GM12892 (cell line): Measurements from ENCODE around the gene SLC9A5.

ENCODE experiments used
- DNase-seq: peaks from one replicate; pipeline ENCODE4 v3.0.0; 2011; ENCODE audit not compliant: insufficient read length
- FAIRE-seq: peaks from 2 replicates; lab custom pipeline; 2011; peaks lifted over from hg19 to GRCh38; lab: Jason Lieb, UNC
- POLR2A ChIP-seq: IDR thresholded peaks from 2 replicates; pipeline ENCODE4 v1.6.1; 2011; ENCODE audit warnings: low read depth, low read length, control low read depth
- POLR2AphosphoS5 ChIP-seq: IDR thresholded peaks from 2 replicates; pipeline ENCODE4 v1.6.1; 2011; ENCODE audit warnings: low read depth, low read length, control low read depth
- TAF1 ChIP-seq: IDR thresholded peaks from 2 replicates; pipeline ENCODE4 v1.6.1; 2011; ENCODE audit warnings: low read depth, mild to moderate bottlenecking, control low read depth, low read length, borderline replicate concordance

Gene SLC9A5

DNA sequence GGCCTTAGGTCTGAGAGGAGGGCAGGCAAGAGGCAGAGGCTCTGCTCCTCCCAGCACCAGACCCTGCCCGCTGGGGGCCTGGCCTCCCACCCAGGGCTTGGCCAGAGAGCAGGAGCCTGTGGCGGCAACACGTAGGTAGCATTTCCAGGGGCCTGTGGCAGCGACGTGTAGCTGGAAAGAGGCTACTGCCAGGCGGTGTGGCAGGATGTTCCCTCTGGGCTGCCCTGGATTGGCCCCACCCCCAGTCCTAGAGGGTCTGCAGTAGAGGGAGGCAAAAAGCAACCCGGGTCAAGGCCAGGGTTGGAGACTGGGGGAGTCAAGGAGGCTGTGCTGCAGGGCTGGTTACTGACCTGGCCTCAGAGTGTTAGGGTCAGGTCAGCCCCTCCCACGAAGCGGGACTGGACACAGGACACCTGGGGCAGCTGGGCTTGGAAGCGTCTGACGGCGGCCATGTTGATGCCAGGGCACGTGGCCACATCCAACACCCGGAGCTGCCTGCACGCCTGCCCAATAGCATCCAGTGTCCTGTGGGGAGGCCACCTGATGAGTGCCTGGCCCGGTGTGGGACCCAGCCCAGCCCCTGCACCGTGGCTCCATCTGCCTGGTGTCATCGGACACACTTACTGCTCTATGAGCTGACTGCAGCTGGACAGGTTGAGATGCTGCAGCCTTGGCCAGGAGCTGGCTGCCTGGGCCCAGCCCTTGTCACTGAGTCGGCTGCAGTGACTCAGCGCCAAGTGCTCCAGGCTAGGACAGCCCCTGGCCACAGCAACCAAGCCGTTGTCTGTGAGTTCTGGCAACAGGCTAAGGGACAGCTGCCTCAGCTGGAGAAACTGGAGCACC is 41.3 kb upstream of the SLC9A5 start:
- FAIRE-seq: no peak
- TF ChIP-seq POLR2AphosphoS5 (0 out of 2 replicates have a peak, but pooled peaks have one; percentile 5), TAF1 (no peak), POLR2A (peak; percentile 28)
- no peak for DNase-seq

DNA sequence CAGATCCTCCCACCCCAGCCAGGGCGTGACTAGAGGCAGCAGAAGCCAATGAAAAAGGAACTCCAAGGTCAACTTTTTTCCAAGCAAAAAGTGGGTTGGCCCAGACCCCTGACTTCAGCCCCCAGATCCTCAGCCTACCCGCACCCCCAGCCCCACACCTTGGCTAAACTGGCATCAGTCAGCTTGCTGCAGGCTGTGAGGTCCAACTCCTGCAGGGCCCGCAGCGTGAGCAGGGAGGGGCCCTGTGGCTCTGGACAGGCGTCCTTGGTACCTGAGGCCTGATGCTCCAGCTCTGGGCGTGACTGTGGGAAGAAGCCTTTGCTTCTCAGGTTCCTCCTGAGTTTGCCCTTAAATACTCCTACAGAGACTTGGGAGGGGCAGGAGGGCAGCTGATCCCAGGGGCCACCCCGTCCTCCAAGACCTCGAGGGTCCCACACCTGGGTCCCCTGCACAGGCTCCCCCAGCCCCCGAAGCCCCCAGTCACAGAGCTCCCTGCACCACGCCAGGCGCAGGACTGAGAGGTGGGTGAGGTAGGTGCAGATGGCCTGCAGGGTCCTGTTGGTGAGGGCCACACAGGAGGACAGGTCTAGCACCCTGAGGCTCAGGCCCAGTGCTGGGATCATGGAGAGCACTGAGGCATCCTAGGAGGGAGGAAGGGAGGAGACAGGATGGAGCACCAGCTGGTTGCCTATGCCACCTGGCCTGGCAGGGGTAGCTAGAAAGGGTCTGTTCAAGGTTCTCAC is 40.5 kb upstream of the SLC9A5 start:
- no peak for TF ChIP-seq POLR2A
- no peak for TF ChIP-seq TAF1
- TF ChIP-seq POLR2AphosphoS5: no peak; the same call in 1 of the 2 replicates
- no peak for FAIRE-seq
- no peak for DNase-seq

DNA sequence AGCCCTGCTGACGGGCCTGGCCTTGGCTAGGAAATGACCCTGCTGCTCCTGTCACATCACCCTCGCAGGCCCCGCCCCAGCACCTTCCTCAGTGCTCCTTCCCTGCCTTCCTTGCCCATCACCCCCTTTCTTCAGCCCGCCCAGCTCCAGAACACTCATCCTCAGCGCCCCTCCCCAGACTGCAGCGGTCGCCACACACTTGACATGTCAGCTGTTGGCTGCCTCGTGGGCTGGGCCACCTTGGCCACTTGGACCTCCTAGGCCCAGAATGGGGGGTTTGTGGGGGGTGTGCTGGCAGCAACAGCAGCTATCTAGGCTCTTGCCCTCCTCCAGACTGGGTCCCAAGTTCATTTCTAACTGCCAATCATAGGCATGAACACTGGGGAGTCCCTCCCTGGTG is 39.2 kb upstream of the SLC9A5 start:
- FAIRE-seq (no peak), DNase-seq (no peak)
- TF ChIP-seq TAF1 (no peak), POLR2AphosphoS5 (no peak), POLR2A (no peak)

DNA sequence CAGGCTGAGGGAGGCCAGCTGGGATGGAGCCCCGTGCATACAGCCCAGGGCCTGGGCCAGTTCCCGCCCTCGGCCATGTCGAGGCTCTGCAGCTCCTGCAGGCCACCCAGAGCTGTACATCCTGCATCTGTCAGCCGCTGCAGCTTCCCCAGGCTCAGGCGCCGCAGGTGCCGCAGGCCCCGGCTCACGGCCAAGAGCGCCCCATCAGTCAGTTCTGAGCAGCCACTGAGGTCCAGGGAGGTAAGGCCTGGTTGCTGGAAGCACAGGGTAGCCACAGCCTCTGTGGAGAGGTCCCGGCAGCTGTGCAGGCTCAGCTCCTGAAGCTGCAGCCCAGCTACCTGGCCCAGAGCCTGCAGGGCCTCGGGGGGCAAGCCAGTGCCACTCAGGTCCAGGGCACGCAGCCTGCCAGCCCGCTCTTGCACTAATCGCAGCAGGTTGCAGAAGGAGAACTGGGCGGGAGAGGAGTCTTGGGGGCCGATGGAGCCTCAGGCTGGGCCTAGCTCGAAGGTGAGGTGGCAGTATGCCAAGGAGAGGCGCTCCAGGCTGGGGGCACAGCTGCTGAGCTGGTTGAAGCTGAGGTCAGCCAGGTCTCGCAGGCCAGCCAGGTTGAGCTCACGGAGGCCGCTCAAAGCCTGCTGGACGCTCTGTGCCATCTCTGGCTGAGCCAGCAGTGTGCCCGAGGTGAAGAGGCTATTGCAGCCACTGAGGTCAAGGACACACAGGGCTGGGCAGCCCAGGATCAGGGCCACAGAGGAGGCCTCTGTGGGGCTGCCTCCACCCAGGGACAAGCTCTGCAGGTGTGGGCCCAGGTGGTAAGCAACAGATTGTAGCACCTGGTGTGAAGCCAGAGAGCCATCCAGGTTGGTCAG is 38.5 kb upstream of the SLC9A5 start:
- DNase-seq (no peak), FAIRE-seq (no peak)
- TF ChIP-seq TAF1 (no peak), POLR2AphosphoS5 (no peak), POLR2A (no peak)

DNA sequence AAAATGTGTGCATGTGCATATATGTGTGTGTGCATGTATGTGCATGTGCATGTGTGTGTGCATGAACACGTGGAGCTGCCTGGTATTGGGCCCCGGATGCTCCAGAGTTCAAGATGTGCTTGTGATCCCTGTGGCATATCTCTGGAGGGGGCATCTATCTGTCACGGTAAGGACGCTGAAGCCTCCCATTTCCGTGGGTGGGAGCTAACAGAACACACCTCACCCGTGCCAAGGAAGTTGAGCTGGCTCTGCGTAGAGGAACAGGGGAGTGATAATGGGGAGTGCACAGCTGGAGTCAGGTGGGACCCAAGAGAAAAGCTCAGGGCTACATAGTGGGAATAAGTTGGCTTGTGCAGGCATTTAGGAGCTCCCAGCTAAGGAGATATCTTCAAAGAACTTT is 37.1 kb upstream of the SLC9A5 start:
- DNase-seq (no peak), FAIRE-seq (no peak)

DNA sequence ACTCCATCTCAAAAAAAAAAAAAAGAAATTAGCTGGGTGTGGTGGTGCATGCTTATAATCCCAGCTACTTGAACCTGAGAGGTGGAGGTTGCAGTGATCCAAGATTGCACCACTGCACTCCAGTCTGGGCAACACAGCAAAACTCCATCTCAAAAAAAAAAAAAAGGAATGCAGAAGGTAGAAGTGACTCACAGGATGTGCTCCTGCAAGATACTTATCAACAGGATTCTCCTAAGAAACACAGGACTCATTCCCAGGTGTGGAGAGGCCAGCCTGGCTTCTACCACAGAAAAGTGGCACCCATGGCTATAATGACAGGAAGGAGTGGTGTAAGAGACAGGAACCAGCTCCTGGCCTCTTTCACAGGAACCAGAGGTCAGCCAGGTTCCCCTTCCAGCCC is 36.0 kb upstream of the SLC9A5 start:
- TF ChIP-seq POLR2AphosphoS5: no peak
- TF ChIP-seq POLR2A: no peak
- TF ChIP-seq TAF1: no peak
- DNase-seq (no peak), FAIRE-seq (no peak)

More for the DNA sequence above, 37.1 kb upstream of the SLC9A5 start:
- TF ChIP-seq TAF1 (no peak), POLR2AphosphoS5 (no peak), POLR2A (no peak)

DNA sequence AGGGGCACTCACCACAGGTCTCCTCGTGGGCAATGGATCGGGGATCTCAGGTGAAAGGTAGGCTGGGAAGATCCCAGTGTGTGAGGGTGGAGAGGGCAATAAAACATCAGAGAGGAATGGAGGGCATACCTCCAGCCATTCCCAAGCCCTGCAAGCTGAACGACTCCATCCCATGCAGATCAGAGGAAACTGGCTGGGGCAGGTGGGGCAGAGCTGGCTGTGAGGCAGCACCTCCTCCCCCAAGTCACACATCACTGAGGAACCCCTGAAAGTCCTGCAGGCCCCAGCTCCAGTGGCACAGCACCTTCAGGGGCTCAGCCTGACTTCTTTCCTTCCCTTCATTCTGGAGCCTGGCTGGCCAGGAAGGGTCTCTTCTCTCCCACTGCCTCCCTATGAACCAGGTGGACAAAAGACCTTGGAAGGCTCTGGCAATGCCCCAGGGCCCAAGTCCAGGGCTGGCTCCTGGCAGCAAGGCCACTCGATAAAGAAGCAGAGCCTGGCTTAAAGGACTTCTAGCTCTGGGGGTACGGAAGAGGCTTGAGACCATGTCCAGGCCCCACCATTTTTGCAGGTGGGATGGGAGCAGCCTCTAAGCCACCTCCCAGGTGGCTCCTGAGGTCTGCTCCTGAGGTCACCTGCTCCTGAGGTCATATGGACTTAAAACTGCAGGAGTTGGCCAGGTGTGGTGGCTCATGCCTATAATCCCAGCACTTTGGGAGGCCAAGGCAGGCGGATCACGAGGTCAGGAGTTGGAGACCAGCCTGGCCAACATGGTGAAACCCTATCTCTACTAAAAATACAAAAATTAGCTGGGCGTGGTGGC is 35.4 kb upstream of the SLC9A5 start:
- FAIRE-seq: no peak
- TF ChIP-seq TAF1 (no peak), POLR2AphosphoS5 (no peak), POLR2A (no peak)
- no peak for DNase-seq

DNA sequence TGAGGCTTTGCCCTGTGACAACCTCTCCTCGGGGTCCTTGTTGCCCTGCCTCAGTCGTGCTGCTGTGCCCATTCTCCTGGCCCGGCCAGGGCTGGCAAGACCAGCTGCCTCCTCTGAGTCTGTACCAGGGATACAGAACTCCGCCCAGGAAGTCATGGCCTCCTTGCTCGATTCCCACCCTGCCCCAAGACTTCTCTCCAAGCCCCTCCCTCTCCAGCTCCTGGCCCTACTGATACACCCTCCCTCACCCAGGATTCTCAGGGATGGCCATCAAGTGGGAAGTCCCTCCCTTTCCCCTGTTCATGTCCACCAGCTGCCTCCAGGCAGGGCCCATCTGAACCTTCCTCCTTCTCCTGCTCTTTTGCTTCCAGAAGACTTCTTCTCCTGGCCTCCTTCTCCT is 33.1 kb upstream of the SLC9A5 start:
- DNase-seq (no peak), FAIRE-seq (no peak)

DNA sequence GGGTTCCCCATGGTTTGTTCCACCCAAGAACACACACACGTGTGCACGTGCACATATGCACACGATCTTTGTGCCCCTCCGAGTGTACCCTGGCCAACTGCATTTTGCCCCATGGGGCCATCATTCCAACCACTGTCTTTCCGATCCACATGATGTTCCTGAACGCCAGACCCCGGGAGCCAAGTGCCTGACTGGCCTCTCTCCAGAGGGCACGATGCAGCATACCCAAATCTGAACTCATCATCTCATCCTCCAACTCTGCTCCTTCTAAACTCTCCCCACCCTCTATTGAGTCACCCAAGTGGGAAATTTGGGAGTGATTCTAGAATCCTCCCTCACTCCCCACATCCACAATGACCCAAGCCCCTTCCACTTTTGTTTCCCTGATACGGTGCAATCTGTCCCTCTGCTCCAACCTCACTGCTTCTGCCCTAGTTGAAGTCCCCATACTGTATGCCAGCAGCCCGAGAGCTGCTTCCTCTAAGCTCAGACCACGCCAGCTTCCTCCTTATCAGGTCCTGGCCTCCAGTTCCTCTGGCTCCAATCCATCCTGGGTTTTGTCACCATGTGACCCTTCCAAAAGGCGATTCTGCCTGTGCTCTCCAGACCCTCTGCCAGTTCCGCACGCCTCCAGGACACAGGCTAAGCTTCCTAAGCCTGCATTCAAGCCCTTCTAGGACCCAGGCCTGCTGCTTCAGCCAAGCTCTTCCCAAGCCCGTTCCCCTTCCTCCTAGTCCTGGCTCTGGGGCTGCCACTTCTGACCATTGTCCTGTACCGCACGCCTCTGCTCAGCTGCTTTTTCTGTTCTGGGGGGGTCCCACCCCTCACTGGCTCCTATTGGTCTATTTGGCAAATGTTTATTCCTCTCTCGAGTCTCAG is 31.9 kb upstream of the SLC9A5 start:
- TF ChIP-seq TAF1 (no peak), POLR2A (no peak), POLR2AphosphoS5 (no peak)
- DNase-seq: no peak
- FAIRE-seq: no peak

More for the DNA sequence above, 33.1 kb upstream of the SLC9A5 start:
- TF ChIP-seq POLR2A: no peak
- TF ChIP-seq POLR2AphosphoS5: no peak
- TF ChIP-seq TAF1: no peak

DNA sequence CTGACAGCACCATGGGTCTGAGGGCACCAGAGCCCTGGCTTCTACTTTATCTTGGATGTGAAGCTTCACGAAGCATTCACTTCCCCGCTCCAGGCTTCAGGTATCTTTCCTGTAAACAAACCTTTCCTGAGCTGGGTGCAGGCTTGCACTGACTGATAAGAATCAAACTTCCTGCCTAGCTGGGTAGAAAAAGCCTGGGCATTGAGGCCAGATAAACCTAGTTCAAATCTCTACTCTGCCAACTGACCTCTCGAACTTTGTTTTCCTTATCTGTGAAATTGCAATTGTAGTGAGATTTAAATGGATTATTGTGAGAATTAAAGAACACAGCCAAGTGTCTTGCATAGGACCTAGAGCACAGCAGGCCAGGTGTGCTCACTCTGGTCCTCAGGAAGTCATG is 24.8 kb upstream of the SLC9A5 start:
- TF ChIP-seq TAF1: no peak
- no peak for TF ChIP-seq POLR2A
- TF ChIP-seq POLR2AphosphoS5: no peak
- FAIRE-seq (no peak), DNase-seq (no peak)
